K562 (cell line): ENCODE data around the gene MAB21L3. TPM values are rescaled to one million over a fixed set of nuclear protein-coding genes. Genes with fewer than 3 reads are reported as not detected.

Experiments
- BCL6 ChIP-seq: fragments of 250-450 bp; sonication (Bioruptor Pico); IDR thresholded peaks from 2 replicates; pipeline ENCODE4 v1.4.0; 2020
- MEIS2 ChIP-seq: fragments of 450-650 bp; IDR thresholded peaks from 2 replicates; pipeline ENCODE4 v1.6.1; 2014; ENCODE audit warnings: mild to moderate bottlenecking; ENCODE audit not compliant: partially characterized antibody
- MGA ChIP-seq: fragments of 450-650 bp; IDR thresholded peaks from 2 replicates; pipeline ENCODE4 v1.6.1; 2016; ENCODE audit warnings: mild to moderate bottlenecking, moderate library complexity
- SAFB ChIP-seq: fragments of 200-400 bp; formaldehyde crosslinking; IDR thresholded peaks from 2 replicates; pipeline ENCODE4 v1.6.1; 2017; ENCODE audit warnings: low read depth, low read length, borderline replicate concordance
- TSC22D4 ChIP-seq: fragments of 450-650 bp; IDR thresholded peaks from 2 replicates; pipeline ENCODE4 v1.6.1; 2016; ENCODE audit warnings: missing genetic modification characterization, missing biosample characterization, control low read depth
- ZBTB33 ChIP-seq: sonication (generic); formaldehyde crosslinking; IDR thresholded peaks from 2 replicates; pipeline ENCODE4 v1.8.1; 2023; ENCODE audit warnings: mild to moderate bottlenecking, missing genetic modification reagents
- ZBTB43 ChIP-seq: sonication (generic); formaldehyde crosslinking; IDR thresholded peaks from 2 replicates; pipeline ENCODE4 v1.8.0; 2023; ENCODE audit warnings: mild to moderate bottlenecking, missing genetic modification reagents
- ZNF280B ChIP-seq: fragments of 250-450 bp; sonication (Bioruptor Pico); IDR thresholded peaks from 2 replicates; pipeline ENCODE4 v1.5.1; 2021; ENCODE audit warnings: mild to moderate bottlenecking
- ZNF586 ChIP-seq: fragments of 450-650 bp; formaldehyde crosslinking; conservative IDR thresholded peaks from 2 replicates; pipeline ENCODE4 v1.4.0; 2020; ENCODE audit warnings: mild to moderate bottlenecking, moderate library complexity
- polyA plus RNA-seq, 8 experiments: library from polyadenylated mRNA; depleted of rRNA in 4 of 8; stranded (reverse) in 5 of 8; unstranded in 3 of 8; fragments of >200 nt; fragmentation: Nextera tagmentation in 2 of 8; fragmentation: Illumina TruSeq in 1 of 8; extraction: Ambion mirVana in 2 of 8; extraction: Trizol in 1 of 8; gene quantifications; 2 replicates each; pipeline versions ENCODE4 v1.2.1 to v1.2.3, GENCODE V29; 2011 to 2014; ENCODE audit warnings: inconsistent platforms in 1 of 8, missing spikeins in 1 of 8
- total RNA-seq, 7 experiments: library from RNA; depleted of rRNA in 6 of 7; stranded (reverse); fragments of >200 nt in 6 of 7; fragmentation: Illumina TruSeq in 2 of 7; extraction: Trizol in 2 of 7; gene quantifications; 2 replicates each; pipeline versions ENCODE4 v1.2.1 to v1.2.3, GENCODE V29; 2011 to 2021; ENCODE audit warnings: low replicate concordance in 1 of 7

MAB21L3 gene
- total and polyA plus RNA-seq, 9 of the 15 experiments (the other 6 are each of a cell fraction or from before 2014, with no cell fraction given): not detected

GRCh38 chr1:116168277-116169032 lies 57.3 kb downstream of the MAB21L3 start (continued):
- 0 out of 2 replicates have a peak, but pooled peaks have one; percentile 50 for TF ChIP-seq ZBTB33 (CRISPR knock-in tag)
- no peak for TF ChIP-seq ZNF280B (CRISPR knock-in tag)
- peak; percentile 28 for TF ChIP-seq MGA
- TF ChIP-seq ZBTB43 (CRISPR knock-in tag): no peak
- no peak for TF ChIP-seq TSC22D4
- TF ChIP-seq MEIS2: peak; percentile 12
- TF ChIP-seq BCL6 (CRISPR knock-in tag): no peak
- no peak for TF ChIP-seq ZNF586 (CRISPR knock-in tag)
- 0 out of 2 replicates have a peak, but pooled peaks have one; percentile 43 for TF ChIP-seq SAFB
